PC-9 (cell line): ENCODE results near the gene CDC14B. TPM values are rescaled to one million over a fixed set of nuclear protein-coding genes. Genes with fewer than 3 reads are reported as not detected.
"Not testable (repeated sequence)": the region's sequence is repeated elsewhere in the genome, so short reads cannot be mapped to it uniquely, and the experiment has no call there.

ENCODE experiments used
- BruUV-seq: library from RNA; stranded (reverse); fragments of 400-500 nt; replicated peaks from 2 replicates; lab custom pipeline; 2021; lab: Mats Ljungman, UMichigan
- CTCF ChIA-PET: fragments of 300-600 bp; sonication (Branson Sonifier 250); formaldehyde crosslinking; loops from one replicate; lab custom pipeline; 2022; ENCODE audit warnings: antibody characterized with exemption; lab: Charles Lee
- POLR2A ChIA-PET: fragments of 300-600 bp; sonication (Branson Sonifier 250); formaldehyde crosslinking; loops from one replicate; lab custom pipeline; 2022; ENCODE audit warnings: antibody characterized with exemption; ENCODE audit not compliant: unreplicated experiment; lab: Charles Lee
- DNase-seq, 2 experiments: peaks; one replicate each; pipeline versions ENCODE4 v3.0.0 to v3.0.0-alpha.2; 2015 to 2022; ENCODE audit warnings: mixed read lengths in 1 of 2
- H2AFZ ChIP-seq: fragments of 200-600 bp; sonication (generic); 2 replicates; pipeline ENCODE4 v1.8.1; 2017; ENCODE audit warnings: antibody characterized with exemption
- H3F3A ChIP-seq: fragments of 200-600 bp; sonication (generic); 2 replicates; pipeline ENCODE4 v1.8.1; 2017; ENCODE audit warnings: antibody characterized with exemption, mild to moderate bottlenecking, low read depth; ENCODE audit not compliant: insufficient read depth
- H3K27ac ChIP-seq: fragments of 200-600 bp; sonication (generic); 2 replicates; pipeline ENCODE4 v1.6.1; 2016; ENCODE audit warnings: mixed run types
- H3K27me3 ChIP-seq: fragments of 200-600 bp; sonication (generic); 2 replicates; pipeline ENCODE4 v1.6.1; 2016; ENCODE audit warnings: low read depth, mixed run types; ENCODE audit not compliant: insufficient read depth
- H3K36me3 ChIP-seq: fragments of 200-600 bp; sonication (generic); 2 replicates; pipeline ENCODE4 v1.6.1; 2016; ENCODE audit warnings: low read depth, mixed run types
- H3K4me1 ChIP-seq: fragments of 200-600 bp; sonication (generic); replicated peaks from 2 replicates; pipeline ENCODE4 v1.6.1; 2016; ENCODE audit warnings: mixed run types; ENCODE audit not compliant: insufficient read depth
- H3K4me2 ChIP-seq: fragments of 200-600 bp; sonication (generic); 2 replicates; pipeline ENCODE4 v1.6.1; 2017; ENCODE audit warnings: mixed run types
- H3K4me3 ChIP-seq: fragments of 200-600 bp; sonication (generic); 2 replicates; pipeline ENCODE4 v1.6.1; 2016; ENCODE audit warnings: mixed run types
- H3K79me2 ChIP-seq: fragments of 200-600 bp; sonication (generic); 2 replicates; pipeline ENCODE4 v1.6.1; 2017; ENCODE audit warnings: low read depth, mixed run types
- H3K9me2 ChIP-seq: fragments of 200-600 bp; sonication (generic); 2 replicates; pipeline ENCODE4 v1.8.1; 2017; ENCODE audit warnings: mild to moderate bottlenecking; ENCODE audit not compliant: insufficient read depth
- H3K9me3 ChIP-seq: fragments of 200-600 bp; sonication (generic); 2 replicates; pipeline ENCODE4 v1.8.1; 2016; ENCODE audit warnings: low read depth; ENCODE audit not compliant: insufficient read depth
- H4K20me1 ChIP-seq: fragments of 200-600 bp; sonication (generic); 2 replicates; pipeline ENCODE4 v1.8.1; 2017; ENCODE audit not compliant: insufficient read depth
- CTCF ChIP-seq: fragments of 200-600 bp; sonication (generic); conservative IDR thresholded peaks from 2 replicates; pipeline ENCODE4 v1.6.1; 2017; ENCODE audit warnings: mixed run types, antibody characterized with exemption, mild to moderate bottlenecking, moderate library complexity
- EZH2 ChIP-seq: fragments of 200-600 bp; sonication (generic); IDR thresholded peaks from 2 replicates; pipeline ENCODE4 v1.8.0; 2017; ENCODE audit warnings: antibody characterized with exemption, low read depth
- intact Hi-C: fragments of 100-400 bp; cut with micrococcal nuclease; formaldehyde crosslinking; loops from one replicate; pipeline ENCODE4 v1.10.0; 2022; ENCODE audit not compliant: unreplicated experiment
- total RNA-seq: library from RNA; stranded (reverse); gene quantifications from 2 replicates; pipeline ENCODE4 v1.2.3, GENCODE V29; 2021

Gene CDC14B
- total RNA-seq, 1 experiment from 2014 or later: 47.2 TPM

GRCh38 chr9:96638606-96639364, 19.1 kb upstream of the CDC14B start:
- no peaks in the 10 kb centered on the region for H3K79me2 ChIP-seq
- no peaks in the 10 kb centered on the region for H3K36me3 ChIP-seq
- TF ChIP-seq EZH2 (no peak), CTCF (no peak)
- no peak overlapping the region for H2AFZ ChIP-seq
- BruUV-seq: no TSS peak
- no peak for DNase-seq
- no peak overlapping the region for H3K27ac ChIP-seq
- H3K4me2 ChIP-seq: no peak overlapping the region
- no peaks in the 10 kb centered on the region for H3K27me3 ChIP-seq
- H3K9me3 ChIP-seq: no peaks in the 10 kb centered on the region
- intact Hi-C loops: no loop called here
- H3K4me1 ChIP-seq: no peaks in the 10 kb centered on the region
- ChIA-PET CTCF (no interaction called here), POLR2A (no interaction called here)
- H3K9me2 ChIP-seq: no peaks in the 10 kb centered on the region
- no peaks in the 10 kb centered on the region for H3F3A ChIP-seq
- no peak overlapping the region for H3K4me3 ChIP-seq
- no peaks in the 10 kb centered on the region for H4K20me1 ChIP-seq

GRCh38 chr9:96636368-96636767, 16.7 kb upstream of the CDC14B start:
- Histone ChIP-seq H4K20me1 (no peaks in the 10 kb centered on the region), H3K27me3 (no peaks in the 10 kb centered on the region), H2AFZ (no peak overlapping the region), H3K79me2 (no peaks in the 10 kb centered on the region), H3F3A (no peaks in the 10 kb centered on the region; the same call in 1 of the 2 replicates), H3K9me3 (no peaks in the 10 kb centered on the region), H3K4me3 (no peak overlapping the region), H3K4me1 (no peaks in the 10 kb centered on the region), H3K36me3 (no peaks in the 10 kb centered on the region), H3K9me2 (no peaks in the 10 kb centered on the region), H3K27ac (no peak overlapping the region), H3K4me2 (no peak overlapping the region)
- CTCF ChIA-PET: interaction anchor here (0.9 kb wide), 1 partner anchor 309 kb away, joined by 5 read pairs; no protein-coding TSS in a partner anchor
- POLR2A ChIA-PET: no interaction called here
- DNase-seq: no peak
- intact Hi-C loops: no loop called here
- BruUV-seq: no TSS peak
- no peak for TF ChIP-seq CTCF
- no peak for TF ChIP-seq EZH2

- H3F3A ChIP-seq, H4K20me1 ChIP-seq, BruUV-seq, H3K9me2 ChIP-seq, H2AFZ ChIP-seq, DNase-seq, H3K4me2 ChIP-seq, H3K27me3 ChIP-seq, H3K79me2 ChIP-seq, H3K9me3 ChIP-seq, H3K4me3 ChIP-seq, H3K36me3 ChIP-seq, H3K27ac ChIP-seq, H3K4me1 ChIP-seq, CTCF ChIA-PET, intact Hi-C loops: not testable (repeated sequence)
- POLR2A ChIA-PET: interaction anchor here (0.6 kb wide), 1 partner anchor 119 kb away, joined by 3 read pairs; no protein-coding TSS in a partner anchor
Measured at GRCh38 chr9:96633579-96633978, 13.9 kb upstream of the CDC14B start.
